Measurements from ENCODE around the gene NIPAL4.

Gene NIPAL4

GRCh38 chr5:157519579-157520253 lies 59.7 kb downstream of the NIPAL4 start:
- no peak for DNase-seq (ENCODE audit: low read depth in 2 of 2)
- H3K4me3 ChIP-seq (replicated peaks in 1 of 2; ENCODE audit: low read depth in 2 of 2, low read length in 2 of 2), result no peak overlapping the region
- TF ChIP-seq, protein P1, sequence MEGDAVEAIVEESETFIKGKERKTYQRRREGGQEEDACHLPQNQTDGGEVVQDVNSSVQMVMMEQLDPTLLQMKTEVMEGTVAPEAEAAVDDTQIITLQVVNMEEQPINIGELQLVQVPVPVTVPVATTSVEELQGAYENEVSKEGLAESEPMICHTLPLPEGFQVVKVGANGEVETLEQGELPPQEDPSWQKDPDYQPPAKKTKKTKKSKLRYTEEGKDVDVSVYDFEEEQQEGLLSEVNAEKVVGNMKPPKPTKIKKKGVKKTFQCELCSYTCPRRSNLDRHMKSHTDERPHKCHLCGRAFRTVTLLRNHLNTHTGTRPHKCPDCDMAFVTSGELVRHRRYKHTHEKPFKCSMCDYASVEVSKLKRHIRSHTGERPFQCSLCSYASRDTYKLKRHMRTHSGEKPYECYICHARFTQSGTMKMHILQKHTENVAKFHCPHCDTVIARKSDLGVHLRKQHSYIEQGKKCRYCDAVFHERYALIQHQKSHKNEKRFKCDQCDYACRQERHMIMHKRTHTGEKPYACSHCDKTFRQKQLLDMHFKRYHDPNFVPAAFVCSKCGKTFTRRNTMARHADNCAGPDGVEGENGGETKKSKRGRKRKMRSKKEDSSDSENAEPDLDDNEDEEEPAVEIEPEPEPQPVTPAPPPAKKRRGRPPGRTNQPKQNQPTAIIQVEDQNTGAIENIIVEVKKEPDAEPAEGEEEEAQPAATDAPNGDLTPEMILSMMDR (IDR thresholded peaks at IDR 0.05; ENCODE audit: low read depth, low read length), result no peak

DNA sequence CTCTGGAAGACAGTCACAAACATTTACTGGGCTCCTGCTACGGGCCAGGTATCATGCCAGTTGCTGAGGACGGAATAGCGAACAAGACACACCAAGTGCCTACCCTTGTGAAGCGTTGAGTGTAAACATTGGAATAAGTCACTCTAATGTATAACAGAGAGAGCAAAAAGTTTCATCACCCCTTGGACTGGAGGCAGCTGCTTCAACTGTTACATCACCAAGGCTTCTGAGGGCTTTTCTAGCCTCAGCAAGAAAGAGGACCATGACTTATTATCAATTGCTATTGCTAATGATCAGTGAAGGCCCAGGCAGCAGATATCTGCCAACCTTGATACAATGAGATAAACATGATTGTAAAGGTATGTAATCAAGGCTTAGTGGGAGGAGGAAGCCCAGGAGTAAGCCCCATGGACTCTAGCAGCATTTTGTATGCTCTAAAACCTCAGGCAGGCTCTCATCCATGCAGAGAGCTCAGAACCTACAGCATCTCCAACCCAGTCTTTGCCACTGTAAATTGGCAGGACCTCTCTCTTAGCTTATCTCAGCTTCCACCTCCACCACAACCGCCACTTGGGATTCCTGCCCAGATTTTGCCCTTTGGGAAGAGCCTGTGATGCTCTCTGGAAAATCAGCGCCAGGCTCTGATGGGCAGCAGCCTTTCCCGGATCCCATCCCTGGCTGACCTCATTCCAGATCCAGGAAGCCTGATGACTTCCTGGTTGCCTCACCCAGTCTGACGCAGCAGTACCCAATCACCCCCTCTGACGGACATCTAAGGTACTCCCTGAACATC lies 61.1 kb downstream of the NIPAL4 start:
- TF ChIP-seq, protein P1 (IDR thresholded peaks at IDR 0.05; ENCODE audit: low read depth, low read length), result peak; percentile 41
- peak; percentile 73 to 94 for DNase-seq (ENCODE audit: low read depth in 2 of 2)
- H3K4me3 ChIP-seq (replicated peaks in 1 of 2; ENCODE audit: low read depth in 2 of 2, low read length in 2 of 2), result no peak overlapping the region

GRCh38 chr5:157521704-157522029 lies 61.7 kb downstream of the NIPAL4 start:
- H3K4me3 ChIP-seq (replicated peaks in 1 of 2; ENCODE audit: low read depth in 2 of 2, low read length in 2 of 2), result no peak overlapping the region
- TF ChIP-seq, protein P1 (IDR thresholded peaks at IDR 0.05; ENCODE audit: low read depth, low read length), result no peak
- no peak for DNase-seq (ENCODE audit: low read depth in 2 of 2)

- no peak overlapping the region for H3K4me3 ChIP-seq (replicated peaks in 1 of 2; ENCODE audit: low read depth in 2 of 2, low read length in 2 of 2)
- TF ChIP-seq, protein P1 (IDR thresholded peaks at IDR 0.05; ENCODE audit: low read depth, low read length), result no peak
- DNase-seq (ENCODE audit: low read depth in 2 of 2), result peak in 1 of 2 donors; percentile 61
Observed at GRCh38 chr5:157523976-157524375, 64.0 kb downstream of the NIPAL4 start.

Measured in cardiac fibroblast (primary cell).